BJ (cell line): ENCODE data around the gene IPCEF1. TPM values are rescaled to one million over a fixed set of nuclear protein-coding genes. Genes with fewer than 3 reads are reported as not detected.
"Not testable (repeated sequence)": the region's sequence is repeated elsewhere in the genome, so short reads cannot be mapped to it uniquely, and the experiment has no call there.

Source experiments
- CTCF ChIA-PET: fragments of 350-600 bp; formaldehyde crosslinking; extraction: SDS; loops from one replicate; lab custom pipeline; 2021; ENCODE audit warnings: antibody characterized with exemption, inconsistent platforms; lab: Yijun Ruan, JAX
- POLR2A ChIA-PET: fragments of 300-600 bp; sonication (Branson Sonifier 250); formaldehyde crosslinking; extraction: SDS; loops from one replicate; lab custom pipeline; 2021; ENCODE audit warnings: antibody characterized with exemption; lab: Charles Lee
- DNase-seq: peaks from one replicate; pipeline ENCODE4 v3.0.0-alpha.2; 2011; ENCODE audit warnings: low read depth
- H3K27me3 ChIP-seq: 2 replicates; pipeline ENCODE4 v1.6.0; 2011; ENCODE audit warnings: low read length; ENCODE audit not compliant: control insufficient read depth, insufficient read depth
- H3K36me3 ChIP-seq: 2 replicates; pipeline ENCODE4 v1.5.1; 2011; ENCODE audit warnings: low read length; ENCODE audit not compliant: control insufficient read depth, insufficient read depth
- H3K4me3 ChIP-seq: 2 replicates; pipeline ENCODE4 v1.5.1; 2011; ENCODE audit warnings: low read depth, mild to moderate bottlenecking, control low read depth, low read length
- CTCF ChIP-seq: IDR thresholded peaks from 2 replicates; pipeline ENCODE4 v1.5.1; 2011; ENCODE audit warnings: low read depth, mild to moderate bottlenecking, control low read depth, inconsistent platforms, low read length, moderate library complexity; ENCODE audit not compliant: insufficient read depth
- polyA plus RNA-seq: library from polyadenylated mRNA; depleted of rRNA; stranded (reverse); fragments of >200 nt; gene quantifications from 2 replicates; pipeline ENCODE4 v1.2.3, GENCODE V29; 2011

IPCEF1 gene
- polyA plus RNA-seq, 1 experiment: 0.02 TPM

DNA sequence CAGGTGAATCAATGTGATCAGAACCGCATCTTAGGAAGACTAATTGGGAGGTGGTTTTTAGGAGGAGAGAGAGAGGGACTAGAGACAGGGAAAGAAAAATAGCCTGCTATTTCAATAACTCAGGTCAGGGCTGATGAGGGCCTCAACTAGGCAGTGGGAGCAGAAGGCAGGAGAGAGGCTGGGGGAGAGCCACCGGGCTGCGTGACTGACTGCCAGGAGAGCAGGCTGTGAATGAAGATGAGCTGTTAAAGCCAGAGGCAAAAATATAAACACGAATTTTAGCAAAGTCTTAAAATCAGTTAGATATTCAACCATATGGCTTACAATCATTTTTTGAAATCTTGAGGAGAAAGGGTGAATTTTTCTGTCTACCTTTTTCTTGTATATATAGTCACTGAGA, 149.6 kb downstream of the IPCEF1 start:
- H3K4me3 ChIP-seq: no peak overlapping the region
- TF ChIP-seq CTCF: no peak
- no peak for DNase-seq
- H3K36me3 ChIP-seq: no peaks in the 10 kb centered on the region
- ChIA-PET CTCF (interaction anchor here (0.6 kb wide), 1 partner anchor 294 kb away, joined by 3 read pairs; no protein-coding TSS in a partner anchor), POLR2A (no interaction called here)
- H3K27me3 ChIP-seq: no peaks in the 10 kb centered on the region

DNA sequence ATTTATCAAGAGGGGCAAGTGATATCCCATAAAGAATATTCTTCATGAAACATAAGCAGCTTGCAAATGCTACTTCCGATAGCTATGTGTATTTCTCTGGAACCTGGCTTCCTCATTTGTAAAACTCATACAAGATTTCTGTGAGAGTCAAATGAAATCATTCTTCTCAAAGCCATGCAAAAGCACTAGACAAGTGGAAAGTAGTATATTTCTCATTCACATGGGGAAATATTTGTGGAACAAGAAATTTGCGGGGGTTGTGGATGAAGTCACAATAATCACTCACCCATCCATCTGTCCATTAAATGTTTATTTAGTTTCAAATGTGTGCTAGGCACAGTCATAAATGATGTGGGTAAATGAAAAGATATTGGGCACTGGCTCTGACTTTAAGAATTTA, 150.5 kb downstream of the IPCEF1 start:
- Histone ChIP-seq H3K36me3 (no peaks in the 10 kb centered on the region), H3K4me3 (no peak overlapping the region), H3K27me3 (no peaks in the 10 kb centered on the region)
- ChIA-PET POLR2A (no interaction called here), CTCF (no interaction called here)
- no peak for DNase-seq
- TF ChIP-seq CTCF: no peak

DNA sequence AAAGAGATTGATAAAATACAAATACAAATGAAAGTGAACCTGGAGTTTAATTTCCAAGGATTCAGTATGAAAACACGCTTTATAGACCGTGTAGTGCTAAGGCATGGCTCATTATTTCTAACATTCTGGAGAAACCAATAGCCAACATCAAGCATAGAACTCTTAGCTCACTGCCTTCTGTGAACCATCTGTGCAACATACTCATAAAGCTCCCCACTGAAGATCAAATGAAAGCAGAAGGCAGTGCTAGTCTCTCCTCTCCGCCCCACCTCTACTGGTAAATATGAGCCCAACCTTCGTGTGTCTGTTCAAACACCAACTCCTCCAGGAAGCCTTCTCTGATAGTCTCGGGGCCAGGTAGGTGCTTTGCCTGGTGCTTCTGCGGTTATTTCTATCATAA, 153.6 kb downstream of the IPCEF1 start:
- Histone ChIP-seq H3K27me3 (no peaks in the 10 kb centered on the region), H3K4me3 (no peak overlapping the region), H3K36me3 (no peaks in the 10 kb centered on the region)
- DNase-seq: no peak
- POLR2A ChIA-PET: no interaction called here
- TF ChIP-seq CTCF: no peak
- CTCF ChIA-PET: no interaction called here

DNA sequence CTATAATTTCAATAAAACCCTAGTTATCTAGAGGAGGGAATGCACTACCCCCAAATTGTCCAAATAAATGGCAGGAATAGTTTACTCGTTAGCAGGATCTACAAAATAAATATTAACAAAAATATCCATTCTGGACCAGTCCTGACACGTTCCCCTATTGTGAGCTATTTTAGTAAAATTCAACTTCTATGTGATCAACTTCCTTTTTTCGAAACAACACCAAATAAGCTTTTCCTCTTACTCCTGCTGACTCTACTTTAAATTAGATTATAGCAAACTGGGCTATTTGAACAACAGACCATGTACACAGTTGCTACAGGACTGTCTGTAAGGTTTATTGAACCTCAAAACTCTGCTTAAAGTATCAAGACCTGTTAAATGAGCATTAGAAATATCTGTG, 154.3 kb downstream of the IPCEF1 start:
- ChIA-PET CTCF (no interaction called here), POLR2A (no interaction called here)
- DNase-seq: no peak
- Histone ChIP-seq H3K27me3 (no peaks in the 10 kb centered on the region), H3K36me3 (no peaks in the 10 kb centered on the region), H3K4me3 (no peak overlapping the region)
- TF ChIP-seq CTCF: no peak

GRCh38 chr6:154201688-154202087, 154.9 kb downstream of the IPCEF1 start:
- CTCF ChIA-PET, H3K27me3 ChIP-seq, H3K36me3 ChIP-seq, DNase-seq, H3K4me3 ChIP-seq, POLR2A ChIA-PET: not testable (repeated sequence)

DNA sequence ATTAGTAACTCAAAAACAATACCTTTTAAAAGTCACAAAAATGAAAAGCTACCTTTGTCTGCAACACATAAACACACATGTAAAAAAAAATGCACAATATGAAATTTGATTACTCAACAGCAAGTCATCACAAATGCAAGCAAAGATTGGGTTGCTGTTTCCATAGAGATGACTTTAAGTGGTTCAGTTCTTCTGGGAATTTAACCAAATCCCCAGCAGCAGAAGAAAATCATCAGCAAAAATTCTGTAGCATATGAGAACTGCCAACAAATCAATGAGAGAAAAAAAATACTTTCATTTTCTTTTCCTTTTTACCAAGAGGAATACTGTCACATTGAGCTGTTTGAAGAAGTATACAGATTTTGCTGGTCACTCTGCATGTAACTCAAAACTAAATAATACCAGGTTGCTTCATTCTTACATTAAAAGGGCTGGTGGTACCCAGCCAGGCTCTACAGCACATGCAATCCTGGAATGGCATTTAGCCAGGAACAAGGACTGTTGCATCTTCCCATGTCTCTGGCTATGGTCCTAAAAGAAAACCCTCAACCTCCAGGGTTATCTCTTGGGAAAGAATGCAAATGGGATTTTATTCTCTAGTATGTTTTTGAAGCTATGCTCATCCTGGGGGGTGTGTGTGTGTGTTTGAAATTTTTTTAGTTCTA, 159.3 kb downstream of the IPCEF1 start:
- Histone ChIP-seq H3K36me3 (no peaks in the 10 kb centered on the region), H3K4me3 (no peak overlapping the region), H3K27me3 (no peaks in the 10 kb centered on the region)
- DNase-seq: peak; percentile 9
- no peak for TF ChIP-seq CTCF
- CTCF ChIA-PET: interaction anchor here (1.2 kb wide), 1 partner anchor 43 kb away, joined by 4 read pairs; no protein-coding TSS in a partner anchor
- POLR2A ChIA-PET: no interaction called here
